Measurements from ENCODE around the gene NRBF2.

The NRBF2 gene

DNA sequence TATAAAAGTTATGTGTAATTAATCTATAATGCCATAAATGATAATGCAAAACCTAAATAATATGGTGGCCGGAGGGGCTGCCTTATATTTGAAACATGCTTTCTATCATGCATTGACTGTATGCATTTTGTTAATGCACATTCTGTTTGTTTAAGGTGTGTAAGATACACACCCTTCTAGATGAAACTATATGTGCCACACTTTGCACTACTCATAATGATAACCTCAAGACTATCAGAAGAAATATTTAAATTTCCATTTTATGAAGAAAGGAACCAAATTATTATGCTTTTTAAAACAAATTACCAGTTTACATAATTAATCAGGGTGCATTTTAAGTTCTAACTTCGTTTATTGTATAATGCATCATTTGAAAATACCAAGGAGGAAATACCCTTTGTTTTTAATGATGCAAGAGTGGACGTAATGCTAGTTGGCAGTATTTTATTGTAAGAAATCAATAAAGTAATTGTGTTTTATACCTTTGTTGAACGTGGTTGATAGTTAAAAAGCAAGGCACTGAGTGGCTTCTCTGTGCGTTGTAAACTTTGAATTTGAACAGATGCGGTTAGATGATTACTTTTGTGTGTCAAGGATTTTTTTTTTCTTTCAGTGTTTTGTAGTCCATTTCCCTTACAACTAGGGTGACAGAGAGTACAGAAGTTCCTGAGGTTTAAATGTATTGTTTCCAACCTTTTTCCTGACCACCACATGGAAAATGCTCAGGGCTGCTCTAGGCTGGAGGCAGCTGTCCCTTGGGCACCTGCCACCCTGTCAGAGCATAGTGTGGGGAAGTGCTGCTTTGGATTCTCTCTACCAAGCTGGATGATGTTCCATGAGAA, 21.6 kb downstream of the NRBF2 start:
- TF ChIP-seq, protein P1, sequence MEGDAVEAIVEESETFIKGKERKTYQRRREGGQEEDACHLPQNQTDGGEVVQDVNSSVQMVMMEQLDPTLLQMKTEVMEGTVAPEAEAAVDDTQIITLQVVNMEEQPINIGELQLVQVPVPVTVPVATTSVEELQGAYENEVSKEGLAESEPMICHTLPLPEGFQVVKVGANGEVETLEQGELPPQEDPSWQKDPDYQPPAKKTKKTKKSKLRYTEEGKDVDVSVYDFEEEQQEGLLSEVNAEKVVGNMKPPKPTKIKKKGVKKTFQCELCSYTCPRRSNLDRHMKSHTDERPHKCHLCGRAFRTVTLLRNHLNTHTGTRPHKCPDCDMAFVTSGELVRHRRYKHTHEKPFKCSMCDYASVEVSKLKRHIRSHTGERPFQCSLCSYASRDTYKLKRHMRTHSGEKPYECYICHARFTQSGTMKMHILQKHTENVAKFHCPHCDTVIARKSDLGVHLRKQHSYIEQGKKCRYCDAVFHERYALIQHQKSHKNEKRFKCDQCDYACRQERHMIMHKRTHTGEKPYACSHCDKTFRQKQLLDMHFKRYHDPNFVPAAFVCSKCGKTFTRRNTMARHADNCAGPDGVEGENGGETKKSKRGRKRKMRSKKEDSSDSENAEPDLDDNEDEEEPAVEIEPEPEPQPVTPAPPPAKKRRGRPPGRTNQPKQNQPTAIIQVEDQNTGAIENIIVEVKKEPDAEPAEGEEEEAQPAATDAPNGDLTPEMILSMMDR (IDR thresholded peaks at IDR 0.05), result no peak
- Histone ChIP-seq H3K27ac (no peak overlapping the region), H3K79me2 (no peaks in the 10 kb centered on the region), H3K9me3 (ENCODE audit: control insufficient read depth, low read length) (no peaks in the 10 kb centered on the region), H3K27me3 (ENCODE audit: control insufficient read depth, insufficient read depth, low read length) (no peaks in the 10 kb centered on the region), H3K4me3 (ENCODE audit: low read depth, low read length) (no peak overlapping the region), H3K4me1 (no peaks in the 10 kb centered on the region), H3K4me2 (ENCODE audit: low read length) (no peak overlapping the region), H2AFZ (no peak overlapping the region), H3K9ac (no peak overlapping the region), H3K36me3 (ENCODE audit: control insufficient read depth, insufficient read depth, low read length) (no peaks in the 10 kb centered on the region)

DNA sequence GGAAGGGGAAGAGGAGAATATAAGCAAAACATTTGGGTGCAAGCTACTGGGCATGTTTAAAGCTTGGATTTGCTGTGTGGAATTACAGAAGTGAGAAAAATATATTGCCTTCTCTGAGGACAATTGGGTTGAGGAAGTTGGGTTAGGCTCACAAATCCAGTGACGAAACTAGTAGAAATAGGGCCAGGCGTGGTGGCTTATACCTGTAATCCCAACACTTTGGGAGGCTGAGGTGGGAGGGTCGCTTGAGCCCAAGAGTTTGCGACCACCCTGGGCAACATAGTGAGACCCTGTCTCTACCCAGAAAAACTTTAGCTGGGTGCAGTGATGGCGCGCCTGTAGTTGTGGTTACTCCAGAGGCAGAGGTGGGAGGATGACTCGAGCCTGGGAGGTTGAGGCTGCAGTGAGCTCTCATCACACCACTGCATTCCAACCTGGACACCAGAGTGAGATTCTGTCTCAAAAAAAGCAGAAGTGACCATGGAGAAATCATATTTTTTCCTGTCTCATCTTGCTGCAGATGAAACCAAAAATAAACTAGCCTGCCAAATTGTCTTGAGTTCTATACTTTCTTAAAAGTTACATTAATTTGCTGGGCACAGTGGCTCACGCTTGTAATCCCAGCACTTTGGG, 22.4 kb downstream of the NRBF2 start:
- Histone ChIP-seq H3K9me3 (ENCODE audit: control insufficient read depth, low read length) (no peaks in the 10 kb centered on the region), H3K79me2 (no peaks in the 10 kb centered on the region), H2AFZ (no peak overlapping the region), H3K27ac (no peak overlapping the region), H3K4me3 (ENCODE audit: low read depth, low read length) (no peak overlapping the region), H3K27me3 (ENCODE audit: control insufficient read depth, insufficient read depth, low read length) (no peaks in the 10 kb centered on the region), H3K4me1 (no peaks in the 10 kb centered on the region), H3K36me3 (ENCODE audit: control insufficient read depth, insufficient read depth, low read length) (no peaks in the 10 kb centered on the region), H3K9ac (no peak overlapping the region), H3K4me2 (ENCODE audit: low read length) (no peak overlapping the region)
- TF ChIP-seq, protein P1 (IDR thresholded peaks at IDR 0.05), result no peak

DNA sequence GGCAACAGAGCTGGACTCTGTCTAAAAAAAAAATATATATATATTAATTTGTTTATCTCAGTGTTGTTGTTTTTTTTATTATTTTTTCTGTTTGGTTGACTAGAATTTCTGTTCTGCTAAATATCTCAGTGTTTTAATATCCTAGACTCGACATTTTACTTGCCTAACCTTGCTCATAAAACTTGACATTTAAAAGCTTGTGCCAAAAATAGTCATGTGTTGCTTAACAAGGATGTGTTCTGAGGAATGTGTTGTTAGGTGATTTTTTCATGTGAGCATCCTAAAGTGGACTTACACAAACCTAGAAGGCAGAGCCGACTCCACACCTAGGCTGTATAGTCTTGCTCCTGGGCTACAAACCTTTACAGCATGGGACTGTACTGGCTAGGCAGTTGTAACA, 23.1 kb downstream of the NRBF2 start:
- Histone ChIP-seq H2AFZ (no peak overlapping the region), H3K4me2 (ENCODE audit: low read length) (no peak overlapping the region), H3K4me1 (no peaks in the 10 kb centered on the region), H3K27me3 (ENCODE audit: control insufficient read depth, insufficient read depth, low read length) (no peaks in the 10 kb centered on the region), H3K9ac (no peak overlapping the region), H3K27ac (no peak overlapping the region), H3K4me3 (ENCODE audit: low read depth, low read length) (no peak overlapping the region), H3K36me3 (ENCODE audit: control insufficient read depth, insufficient read depth, low read length) (no peaks in the 10 kb centered on the region), H3K79me2 (no peaks in the 10 kb centered on the region), H3K9me3 (ENCODE audit: control insufficient read depth, low read length) (no peaks in the 10 kb centered on the region)
- TF ChIP-seq, protein P1 (IDR thresholded peaks at IDR 0.05), result no peak

DNA sequence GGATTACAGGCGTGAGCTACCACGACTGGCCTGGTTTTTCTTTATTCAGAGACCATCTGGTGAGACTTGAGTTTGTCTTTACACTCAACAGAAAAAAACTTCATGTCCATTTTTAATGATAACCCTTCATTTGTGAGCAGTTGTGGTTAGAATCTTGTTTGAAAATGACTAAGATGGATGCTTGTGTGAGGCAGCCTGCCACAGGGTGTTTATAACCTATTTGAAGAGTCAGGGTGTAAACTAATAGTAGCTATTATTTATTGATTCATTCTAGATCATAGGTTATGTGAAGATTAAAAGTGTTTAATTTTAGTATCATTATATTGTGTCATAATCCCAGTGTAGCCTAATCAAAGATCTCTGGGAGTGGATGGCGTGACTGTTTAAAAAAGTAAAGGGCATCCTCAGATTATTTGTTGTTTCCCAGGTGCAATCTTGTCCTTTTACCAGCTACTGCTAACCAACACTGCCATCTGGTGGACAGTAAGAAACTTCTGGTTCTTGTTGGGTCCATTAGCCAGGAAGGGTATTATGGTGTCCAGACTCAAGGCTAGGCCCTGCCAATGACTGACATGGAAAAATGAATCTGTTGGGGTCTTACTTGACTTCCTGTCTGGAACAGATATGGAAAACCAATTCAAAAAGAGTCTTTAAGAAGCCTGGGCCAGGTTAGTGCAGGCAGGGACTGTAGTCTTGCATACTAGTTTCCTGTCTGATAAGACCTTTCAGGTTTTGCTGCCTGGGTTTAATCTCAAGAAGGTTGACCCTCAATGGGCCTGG, 24.9 kb downstream of the NRBF2 start:
- no peaks in the 10 kb centered on the region for H3K9me3 ChIP-seq (ENCODE audit: control insufficient read depth, low read length)
- H3K27ac ChIP-seq, result no peak overlapping the region
- no peak overlapping the region for H2AFZ ChIP-seq
- no peaks in the 10 kb centered on the region for H3K4me1 ChIP-seq
- no peak overlapping the region for H3K9ac ChIP-seq
- no peaks in the 10 kb centered on the region for H3K79me2 ChIP-seq
- no peaks in the 10 kb centered on the region for H3K27me3 ChIP-seq (ENCODE audit: control insufficient read depth, insufficient read depth, low read length)
- no peaks in the 10 kb centered on the region for H3K36me3 ChIP-seq (ENCODE audit: control insufficient read depth, insufficient read depth, low read length)
- H3K4me3 ChIP-seq (ENCODE audit: low read depth, low read length), result no peak overlapping the region
- TF ChIP-seq, protein P1 (IDR thresholded peaks at IDR 0.05), result peak; percentile 83
- no peak overlapping the region for H3K4me2 ChIP-seq (ENCODE audit: low read length)
